HG03432 (cell line): ENCODE data around the gene COQ3.
A peak's percentile ranks its signal among the peaks of the same experiment; 100 is the strongest.

Experiments
- ATAC-seq: cut with Tn5 transposase; IDR thresholded peaks from one replicate; pipeline ENCODE4 v1.9.1; 2021; ENCODE audit warnings: mild to moderate bottlenecking, moderate library complexity; ENCODE audit not compliant: unreplicated experiment

The COQ3 gene, protein sequence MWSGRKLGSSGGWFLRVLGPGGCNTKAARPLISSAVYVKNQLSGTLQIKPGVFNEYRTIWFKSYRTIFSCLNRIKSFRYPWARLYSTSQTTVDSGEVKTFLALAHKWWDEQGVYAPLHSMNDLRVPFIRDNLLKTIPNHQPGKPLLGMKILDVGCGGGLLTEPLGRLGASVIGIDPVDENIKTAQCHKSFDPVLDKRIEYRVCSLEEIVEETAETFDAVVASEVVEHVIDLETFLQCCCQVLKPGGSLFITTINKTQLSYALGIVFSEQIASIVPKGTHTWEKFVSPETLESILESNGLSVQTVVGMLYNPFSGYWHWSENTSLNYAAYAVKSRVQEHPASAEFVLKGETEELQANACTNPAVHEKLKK

GRCh38 chr6:99393698-99394531 is at the start of gene COQ3:
COQ3 (minus strand) TSS chr6:99394195; CDS start chr6:99394179, 16 bp downstream.
- ATAC-seq = peak; percentile 87

DNA sequence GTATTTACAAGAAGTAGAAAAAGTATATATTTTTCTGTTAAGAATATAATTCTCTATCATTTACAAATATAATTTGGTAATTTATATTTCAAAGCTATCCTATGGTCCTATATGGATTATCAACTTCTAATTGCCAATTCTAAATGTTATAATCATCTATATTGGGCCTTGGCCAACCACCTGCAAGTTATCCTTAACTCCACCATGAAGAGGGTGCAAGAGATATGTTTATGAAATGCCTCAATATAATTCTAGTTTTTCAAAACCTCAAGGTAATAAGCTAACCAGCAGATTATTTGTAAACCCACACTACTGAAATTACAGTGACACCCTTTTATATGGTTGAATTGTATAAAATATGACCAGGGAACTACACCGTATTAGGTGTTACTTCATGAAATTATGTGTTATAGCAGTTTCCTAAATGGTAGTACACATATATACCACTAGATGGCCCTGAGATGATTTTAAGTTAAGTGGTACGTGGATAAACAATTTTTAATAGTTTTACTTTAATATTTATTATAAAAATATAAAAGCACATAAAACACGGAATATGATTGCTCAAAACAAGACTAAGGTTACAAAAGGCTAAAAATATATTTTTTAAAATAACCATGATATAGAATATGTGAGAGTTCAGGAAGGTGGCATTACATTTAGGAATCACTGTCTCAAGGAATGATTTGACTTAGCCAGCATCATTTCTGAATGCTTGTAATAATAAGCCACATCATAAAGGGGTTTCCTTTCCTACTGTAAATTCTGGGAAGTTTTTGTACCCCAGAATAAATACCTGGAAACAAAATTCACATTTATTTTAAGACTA is 40.9 kb upstream of the COQ3 start:
- ATAC-seq = peak; percentile 86

- ATAC-seq = no peak
Measured at GRCh38 chr6:99432877-99433276, 38.9 kb upstream of the COQ3 start.

- ATAC-seq = no peak
Measured at GRCh38 chr6:99431901-99432300, 37.9 kb upstream of the COQ3 start.

DNA sequence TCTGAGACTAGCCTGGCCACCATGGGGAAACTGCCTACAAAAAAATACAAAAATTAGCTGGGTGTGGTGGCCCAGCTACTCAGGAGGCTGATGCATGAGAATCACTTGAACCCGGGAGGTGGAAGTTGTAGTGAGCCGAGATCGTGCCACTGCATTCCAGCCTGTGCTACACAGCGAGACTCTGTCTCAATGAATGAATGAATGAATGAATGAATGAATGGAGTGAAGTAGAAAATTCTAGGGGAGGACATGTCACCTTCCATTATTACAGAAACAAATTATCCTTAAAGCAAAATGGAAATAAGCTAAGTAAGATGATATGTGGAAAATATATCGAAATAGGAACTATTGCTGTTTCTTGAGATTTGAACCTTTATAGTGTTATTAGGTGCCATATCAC is 34.0 kb upstream of the COQ3 start:
- no peak for ATAC-seq

DNA sequence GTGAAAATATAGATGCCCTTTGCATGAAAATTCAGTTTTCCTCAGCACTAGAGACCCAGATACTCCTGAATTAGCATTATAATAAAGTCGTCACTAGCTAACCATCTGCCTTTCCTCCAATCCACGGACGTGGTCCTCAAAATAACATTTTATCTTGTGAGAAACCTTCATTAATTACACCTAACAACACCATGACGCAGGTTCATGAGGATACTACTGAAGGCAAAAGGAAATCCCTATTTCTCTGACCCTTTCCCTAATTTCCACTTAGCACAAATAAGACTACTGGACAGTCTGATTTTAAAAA is 32.4 kb upstream of the COQ3 start:
- ATAC-seq = no peak

GRCh38 chr6:99425647-99426450 is 31.9 kb upstream of the COQ3 start:
- peak; percentile 60 for ATAC-seq

DNA sequence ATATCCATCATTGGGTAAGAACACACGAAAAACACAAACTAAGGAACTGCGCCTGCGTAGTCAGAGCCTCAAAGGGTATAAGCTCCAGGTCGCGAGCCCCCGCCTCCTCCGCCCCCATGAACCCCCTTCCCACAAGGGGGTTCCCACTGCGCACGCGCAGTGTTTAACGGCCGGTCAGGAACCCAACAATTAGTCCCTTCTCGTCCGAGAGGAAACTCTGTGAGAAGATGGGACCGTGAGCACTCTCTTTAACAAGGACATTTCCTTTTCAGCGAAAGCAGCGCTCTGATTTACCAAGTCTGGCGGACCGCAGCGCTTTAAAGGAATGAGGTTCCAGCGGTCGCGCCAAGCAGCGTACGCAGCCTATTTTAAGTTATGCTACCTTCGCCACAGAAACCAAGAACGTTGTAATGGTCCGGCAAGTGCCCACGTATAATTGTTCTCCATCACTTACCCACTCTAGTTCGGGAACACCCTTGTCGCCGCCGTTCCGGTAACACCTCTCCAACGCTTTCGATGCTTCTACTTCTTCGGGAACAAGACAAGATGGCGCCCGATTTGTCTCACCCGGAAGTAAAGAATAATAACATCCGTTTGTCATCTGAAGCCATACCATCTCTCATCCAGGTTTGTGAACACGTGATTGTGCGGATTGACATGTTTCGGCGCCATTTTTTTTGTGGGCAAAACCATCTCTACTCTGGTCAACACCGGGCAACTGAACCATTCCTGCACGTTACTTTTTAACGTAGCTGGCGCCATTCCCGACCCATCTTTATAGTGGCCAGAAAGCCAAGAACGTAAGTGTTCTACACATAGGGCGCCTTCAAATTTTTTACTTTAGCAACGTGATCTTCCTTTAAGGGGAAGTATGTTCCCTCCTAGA is 31.0 kb upstream of the COQ3 start, which contains the start of gene PNISR:
Gene PNISR (minus strand): TSS at position 548 of the 886 bp plus-strand sequence. CDS start 10,649 bp downstream, outside the sequence.
- peak; percentile 89 for ATAC-seq

GRCh38 chr6:99424022-99424421 is 30.0 kb upstream of the COQ3 start:
- no peak for ATAC-seq

GRCh38 chr6:99422912-99423311 is 28.9 kb upstream of the COQ3 start:
- ATAC-seq = no peak

DNA sequence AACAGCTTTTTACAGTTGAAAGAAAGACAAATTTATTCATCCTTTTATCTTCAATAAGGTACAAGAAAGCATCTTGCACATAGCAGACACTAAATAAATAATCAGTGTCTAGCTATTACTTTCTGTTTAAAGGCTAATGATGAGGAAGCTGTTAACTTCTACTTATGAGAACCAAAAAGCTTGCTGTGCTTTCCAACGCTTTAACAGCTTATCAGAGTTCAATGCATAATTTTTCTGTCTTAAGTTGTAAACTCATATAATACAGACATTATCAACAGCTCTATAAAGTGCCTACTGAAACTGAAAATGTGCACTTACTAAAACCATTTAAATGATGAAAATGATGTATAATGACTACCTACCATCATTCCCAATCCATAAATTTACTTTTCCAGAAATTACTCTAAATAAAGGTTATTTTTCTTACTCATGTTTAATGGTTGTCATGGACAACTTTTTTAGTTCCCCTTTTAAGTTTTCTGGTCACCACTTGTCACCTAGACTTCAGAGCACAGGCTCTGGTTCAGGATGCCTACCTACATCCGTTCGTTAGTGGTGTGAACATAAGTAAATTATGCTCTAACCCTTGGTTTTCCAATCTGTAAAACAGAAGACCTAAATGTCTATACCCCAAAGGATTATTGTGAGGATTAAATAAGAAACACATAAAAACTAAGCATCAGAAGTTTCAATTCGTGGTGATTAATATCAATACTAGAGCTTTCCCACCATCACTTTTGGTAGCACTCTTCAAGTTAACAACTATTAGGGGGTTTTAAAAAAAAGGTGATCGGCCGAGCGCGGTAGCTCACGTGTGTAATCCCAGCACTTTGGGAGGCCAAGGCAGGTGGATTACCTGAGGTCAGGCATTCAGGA is 23.1 kb upstream of the COQ3 start:
- peak; percentile 85 for ATAC-seq

DNA sequence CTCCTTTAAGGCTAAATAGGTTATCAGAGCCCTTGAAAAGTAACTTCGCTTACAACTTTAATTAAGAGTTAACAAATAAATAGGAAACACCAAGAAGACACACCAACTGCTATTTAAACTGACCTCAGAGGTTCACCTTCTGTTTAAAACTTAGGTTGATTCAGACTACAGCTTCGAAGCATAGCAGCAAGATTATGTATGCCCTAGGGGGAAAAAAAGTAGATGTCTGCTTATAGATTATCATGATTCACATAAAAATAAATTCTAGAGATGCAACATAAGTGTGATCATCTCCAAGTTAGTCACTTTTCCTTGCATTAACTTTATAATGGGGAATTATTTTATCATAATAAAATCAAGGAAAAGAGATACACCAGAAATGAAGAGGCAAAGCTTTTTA is 22.2 kb upstream of the COQ3 start:
- ATAC-seq = no peak

- ATAC-seq = no peak
Measured at GRCh38 chr6:99415446-99415845, 21.5 kb upstream of the COQ3 start.

- ATAC-seq = no peak
Measured at GRCh38 chr6:99412065-99412464, 18.1 kb upstream of the COQ3 start.

DNA sequence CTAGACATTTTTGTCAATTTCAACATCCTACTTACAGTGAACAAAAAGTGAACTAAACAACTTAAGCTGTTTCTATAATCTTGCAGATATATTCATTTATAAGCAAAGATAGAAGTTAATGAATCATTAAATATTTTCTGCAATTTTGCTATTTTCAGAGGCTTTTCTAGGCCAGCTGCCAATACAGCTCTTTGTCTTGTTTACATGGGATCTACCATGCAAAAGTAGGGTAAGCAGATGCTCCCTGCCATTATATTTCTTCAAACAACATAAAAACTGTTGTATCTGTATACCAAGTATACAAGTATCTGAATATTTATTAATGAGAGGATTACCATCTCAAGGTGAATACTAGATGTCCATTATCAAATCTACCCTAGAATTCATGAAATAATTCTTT is 15.7 kb upstream of the COQ3 start:
- no peak for ATAC-seq

- ATAC-seq = no peak
Measured at GRCh38 chr6:99407076-99407475, 13.1 kb upstream of the COQ3 start.

GRCh38 chr6:99402448-99402847 is 8.5 kb upstream of the COQ3 start:
- no peak for ATAC-seq

DNA sequence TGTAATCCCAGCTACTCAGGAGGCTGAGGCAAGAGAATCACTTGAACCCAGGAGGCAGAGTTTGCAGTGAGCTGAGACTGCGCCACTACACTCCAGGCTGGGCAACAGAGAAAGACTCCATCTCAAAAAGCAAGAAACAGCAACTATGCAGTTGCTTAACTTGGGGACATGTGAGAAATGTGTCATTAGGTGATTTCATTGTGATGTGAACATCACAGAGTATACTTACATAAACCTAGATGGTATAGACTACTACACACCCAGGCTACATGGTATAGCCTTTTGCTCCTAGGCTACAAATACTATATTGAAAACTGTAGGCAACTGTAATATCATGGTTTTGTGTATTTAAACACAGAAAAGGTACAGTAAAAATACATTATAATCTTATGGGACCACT is 3.3 kb upstream of the COQ3 start:
- ATAC-seq = no peak

GRCh38 chr6:99393366-99393697 is 663 bp downstream of the COQ3 start:
- peak; percentile 27 for ATAC-seq
